WTC11 (cell line): ENCODE data around the gene CEP63.

Source experiments
- CREB1 ChIP-seq: sonication (generic); formaldehyde crosslinking; IDR thresholded peaks from 2 replicates; pipeline ENCODE4 v1.8.0; 2023; ENCODE audit warnings: mild to moderate bottlenecking, missing genetic modification reagents
- MAX ChIP-seq: sonication (generic); formaldehyde crosslinking; IDR thresholded peaks from 2 replicates; pipeline ENCODE4 v1.8.0; 2022; ENCODE audit warnings: mild to moderate bottlenecking, missing genetic modification reagents
- NR1H2 ChIP-seq: sonication (generic); formaldehyde crosslinking; IDR thresholded peaks from 2 replicates; pipeline ENCODE4 v1.9.0; 2021; ENCODE audit warnings: mild to moderate bottlenecking, moderate library complexity, missing genetic modification reagents
- RELA ChIP-seq: sonication (generic); formaldehyde crosslinking; IDR thresholded peaks from 2 replicates; pipeline ENCODE4 v1.8.1; 2022; ENCODE audit warnings: missing genetic modification reagents, mild to moderate bottlenecking, borderline replicate concordance
- TCF7 ChIP-seq: sonication (generic); formaldehyde crosslinking; IDR thresholded peaks from 2 replicates; pipeline ENCODE4 v1.8.0; 2022; ENCODE audit warnings: mild to moderate bottlenecking, low read depth, missing genetic modification reagents, moderate library complexity
- ZNF263 ChIP-seq: sonication (generic); formaldehyde crosslinking; IDR thresholded peaks from 2 replicates; pipeline ENCODE4 v1.8.1; 2022; ENCODE audit warnings: low read depth, mild to moderate bottlenecking, moderate library complexity, missing genetic modification reagents
- TF ChIP-seq, protein P1 (sequence below): fragments of 200-600 bp; IDR thresholded peaks from 2 replicates; pipeline ENCODE4 v1.8.0; 2022; ENCODE audit warnings: antibody characterized with exemption
- TF ChIP-seq, protein P2 (sequence below): sonication (generic); formaldehyde crosslinking; IDR thresholded peaks from 2 replicates; pipeline ENCODE4 v1.8.0; 2022; ENCODE audit warnings: mild to moderate bottlenecking, missing genetic modification reagents
- TF ChIP-seq, protein P3 (sequence below): sonication (generic); formaldehyde crosslinking; IDR thresholded peaks from 2 replicates; pipeline ENCODE4 v1.8.0; 2022; ENCODE audit warnings: mild to moderate bottlenecking, missing genetic modification reagents

DNA sequence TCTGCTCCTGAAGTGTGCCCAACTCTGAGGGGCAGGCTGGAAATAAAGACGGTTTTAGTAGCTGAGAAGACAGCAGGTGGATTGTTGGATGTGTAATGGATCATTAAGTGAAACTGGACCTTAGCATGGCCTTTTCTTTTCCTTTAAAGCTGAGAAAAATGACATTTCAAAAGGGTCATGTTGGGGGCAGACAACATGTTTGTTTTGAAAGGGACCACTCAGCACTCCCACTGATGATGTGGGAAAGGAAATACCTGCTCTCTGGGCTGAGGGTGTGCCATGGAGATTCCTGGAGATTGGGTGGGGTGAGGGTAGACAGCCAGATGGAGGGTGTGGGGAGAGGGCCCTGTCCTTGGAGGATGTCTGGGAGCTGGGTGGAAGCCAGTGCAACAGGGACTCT lies 38.5 kb upstream of the CEP63 start:
- TF ChIP-seq, protein P1, sequence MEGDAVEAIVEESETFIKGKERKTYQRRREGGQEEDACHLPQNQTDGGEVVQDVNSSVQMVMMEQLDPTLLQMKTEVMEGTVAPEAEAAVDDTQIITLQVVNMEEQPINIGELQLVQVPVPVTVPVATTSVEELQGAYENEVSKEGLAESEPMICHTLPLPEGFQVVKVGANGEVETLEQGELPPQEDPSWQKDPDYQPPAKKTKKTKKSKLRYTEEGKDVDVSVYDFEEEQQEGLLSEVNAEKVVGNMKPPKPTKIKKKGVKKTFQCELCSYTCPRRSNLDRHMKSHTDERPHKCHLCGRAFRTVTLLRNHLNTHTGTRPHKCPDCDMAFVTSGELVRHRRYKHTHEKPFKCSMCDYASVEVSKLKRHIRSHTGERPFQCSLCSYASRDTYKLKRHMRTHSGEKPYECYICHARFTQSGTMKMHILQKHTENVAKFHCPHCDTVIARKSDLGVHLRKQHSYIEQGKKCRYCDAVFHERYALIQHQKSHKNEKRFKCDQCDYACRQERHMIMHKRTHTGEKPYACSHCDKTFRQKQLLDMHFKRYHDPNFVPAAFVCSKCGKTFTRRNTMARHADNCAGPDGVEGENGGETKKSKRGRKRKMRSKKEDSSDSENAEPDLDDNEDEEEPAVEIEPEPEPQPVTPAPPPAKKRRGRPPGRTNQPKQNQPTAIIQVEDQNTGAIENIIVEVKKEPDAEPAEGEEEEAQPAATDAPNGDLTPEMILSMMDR: no peak
- TF ChIP-seq, protein P2, sequence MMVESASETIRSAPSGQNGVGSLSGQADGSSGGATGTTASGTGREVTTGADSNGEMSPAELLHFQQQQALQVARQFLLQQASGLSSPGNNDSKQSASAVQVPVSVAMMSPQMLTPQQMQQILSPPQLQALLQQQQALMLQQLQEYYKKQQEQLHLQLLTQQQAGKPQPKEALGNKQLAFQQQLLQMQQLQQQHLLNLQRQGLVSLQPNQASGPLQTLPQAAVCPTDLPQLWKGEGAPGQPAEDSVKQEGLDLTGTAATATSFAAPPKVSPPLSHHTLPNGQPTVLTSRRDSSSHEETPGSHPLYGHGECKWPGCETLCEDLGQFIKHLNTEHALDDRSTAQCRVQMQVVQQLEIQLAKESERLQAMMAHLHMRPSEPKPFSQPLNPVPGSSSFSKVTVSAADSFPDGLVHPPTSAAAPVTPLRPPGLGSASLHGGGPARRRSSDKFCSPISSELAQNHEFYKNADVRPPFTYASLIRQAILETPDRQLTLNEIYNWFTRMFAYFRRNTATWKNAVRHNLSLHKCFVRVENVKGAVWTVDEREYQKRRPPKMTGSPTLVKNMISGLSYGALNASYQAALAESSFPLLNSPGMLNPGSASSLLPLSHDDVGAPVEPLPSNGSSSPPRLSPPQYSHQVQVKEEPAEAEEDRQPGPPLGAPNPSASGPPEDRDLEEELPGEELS (CRISPR knock-in tag): no peak
- TF ChIP-seq CREB1 (CRISPR knock-in tag): no peak
- no peak for TF ChIP-seq MAX
- TF ChIP-seq RELA (CRISPR knock-in tag): no peak
- TF ChIP-seq, protein P3, sequence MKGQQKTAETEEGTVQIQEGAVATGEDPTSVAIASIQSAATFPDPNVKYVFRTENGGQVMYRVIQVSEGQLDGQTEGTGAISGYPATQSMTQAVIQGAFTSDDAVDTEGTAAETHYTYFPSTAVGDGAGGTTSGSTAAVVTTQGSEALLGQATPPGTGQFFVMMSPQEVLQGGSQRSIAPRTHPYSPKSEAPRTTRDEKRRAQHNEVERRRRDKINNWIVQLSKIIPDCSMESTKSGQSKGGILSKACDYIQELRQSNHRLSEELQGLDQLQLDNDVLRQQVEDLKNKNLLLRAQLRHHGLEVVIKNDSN (CRISPR knock-in tag): no peak
- no peak for TF ChIP-seq ZNF263 (CRISPR knock-in tag)
- no peak for TF ChIP-seq NR1H2 (CRISPR knock-in tag)
- TF ChIP-seq TCF7 (CRISPR knock-in tag): no peak
